Measurements from ENCODE around the gene LLGL2.

DNA sequence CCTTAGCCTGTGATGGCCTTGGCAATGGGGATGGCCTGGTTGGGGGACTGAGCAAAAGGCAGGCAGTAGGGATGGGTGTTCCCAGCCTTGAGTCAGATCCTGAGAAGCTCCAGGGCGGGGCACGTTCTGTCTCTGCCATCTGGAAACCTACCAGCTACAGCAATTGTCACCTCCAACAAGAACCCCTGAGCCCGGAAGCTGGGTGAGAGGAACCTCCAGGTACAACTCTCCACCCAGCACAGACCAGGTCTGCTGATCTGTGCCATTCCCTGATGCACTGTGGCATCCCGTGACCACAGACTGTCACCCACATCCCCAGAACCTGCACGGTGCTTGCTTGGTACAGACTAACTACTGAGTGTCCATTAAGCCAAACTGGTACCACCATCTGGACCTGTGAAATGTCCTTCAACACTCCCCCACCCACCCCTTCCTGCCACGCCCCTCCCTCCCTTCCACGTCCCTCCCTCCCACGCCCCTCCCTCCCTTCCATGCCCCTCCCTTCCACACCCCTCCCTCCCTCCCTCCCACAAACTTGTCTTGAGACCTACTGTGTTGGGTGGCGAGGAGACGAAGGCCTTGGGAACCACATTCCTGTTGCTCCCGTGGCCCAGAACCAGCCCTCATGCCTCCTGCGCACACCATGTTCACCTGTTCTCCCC is 78.7 kb downstream of the LLGL2 start:
- TF ChIP-seq TAF1 (IDR thresholded peaks at IDR 0.05; ENCODE audit: low read depth, low read length) (no peak), POLR2AphosphoS5 (IDR thresholded peaks at IDR 0.05; ENCODE audit: low read depth, low read length) (no peak), POLR2A (IDR thresholded peaks at IDR 0.05; ENCODE audit: low read depth, low read length) (no peak), POU2F2 (IDR thresholded peaks at IDR 0.05; ENCODE audit: low read depth, low read length) (no peak)

Data from GM12891 (cell line).